ENCODE measurements around the gene ZNF816.

GRCh38 chr19:52936151-52936953 is 26.3 kb downstream of the ZNF816 start:
- TF ChIP-seq TAF1 (IDR thresholded peaks at IDR 0.05; ENCODE audit: low read depth) (no peak), CTCF (IDR thresholded peaks at IDR 0.05; ENCODE audit: poor library complexity, severe bottlenecking) (no peak), EP300 (conservative IDR thresholded peaks at IDR 0.05; ENCODE audit: poor library complexity, severe bottlenecking) (no peak), POLR2AphosphoS5 (IDR thresholded peaks at IDR 0.05) (no peak), RAD21 (conservative IDR thresholded peaks at IDR 0.05) (no peak), REST (IDR thresholded peaks at IDR 0.05; ENCODE audit: borderline replicate concordance) (no peak)
